ENCODE results near the gene HDAC8. TPM values are rescaled to one million over a fixed set of nuclear protein-coding genes. Genes with fewer than 3 reads are reported as not detected.
"Not testable (repeated sequence)": the region's sequence is repeated elsewhere in the genome, so short reads cannot be mapped to it uniquely, and the experiment has no call there.

Gene HDAC8
- total RNA-seq, 1 experiment from 2014 or later: 26.7 TPM

DNA sequence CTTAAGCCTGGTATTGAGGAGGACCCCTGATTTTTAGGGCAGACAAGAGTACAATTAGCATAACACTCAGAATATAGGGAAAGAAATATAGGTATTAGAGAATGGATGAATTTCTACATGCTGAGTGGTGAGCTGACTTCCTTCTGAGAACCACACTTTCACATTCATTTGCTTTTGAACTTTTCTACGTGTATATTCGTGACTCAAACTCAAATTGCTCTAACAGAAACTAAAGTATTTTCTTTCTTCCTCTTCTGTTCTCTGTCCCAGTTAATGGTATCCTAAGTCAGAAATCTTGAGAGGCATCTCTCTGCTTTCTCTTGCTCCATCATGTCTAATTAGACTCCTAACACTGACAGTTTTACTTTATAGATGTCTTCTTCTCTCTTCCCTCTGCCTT is 163.8 kb downstream of the HDAC8 start:
- TF ChIP-seq, protein P1, sequence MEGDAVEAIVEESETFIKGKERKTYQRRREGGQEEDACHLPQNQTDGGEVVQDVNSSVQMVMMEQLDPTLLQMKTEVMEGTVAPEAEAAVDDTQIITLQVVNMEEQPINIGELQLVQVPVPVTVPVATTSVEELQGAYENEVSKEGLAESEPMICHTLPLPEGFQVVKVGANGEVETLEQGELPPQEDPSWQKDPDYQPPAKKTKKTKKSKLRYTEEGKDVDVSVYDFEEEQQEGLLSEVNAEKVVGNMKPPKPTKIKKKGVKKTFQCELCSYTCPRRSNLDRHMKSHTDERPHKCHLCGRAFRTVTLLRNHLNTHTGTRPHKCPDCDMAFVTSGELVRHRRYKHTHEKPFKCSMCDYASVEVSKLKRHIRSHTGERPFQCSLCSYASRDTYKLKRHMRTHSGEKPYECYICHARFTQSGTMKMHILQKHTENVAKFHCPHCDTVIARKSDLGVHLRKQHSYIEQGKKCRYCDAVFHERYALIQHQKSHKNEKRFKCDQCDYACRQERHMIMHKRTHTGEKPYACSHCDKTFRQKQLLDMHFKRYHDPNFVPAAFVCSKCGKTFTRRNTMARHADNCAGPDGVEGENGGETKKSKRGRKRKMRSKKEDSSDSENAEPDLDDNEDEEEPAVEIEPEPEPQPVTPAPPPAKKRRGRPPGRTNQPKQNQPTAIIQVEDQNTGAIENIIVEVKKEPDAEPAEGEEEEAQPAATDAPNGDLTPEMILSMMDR (IDR thresholded peaks at IDR 0.05; ENCODE audit: unreplicated experiment): no peak
- H3K9me3 Mint-ChIP-seq (ENCODE audit: unreplicated experiment): peaks cover 8% of the 10 kb centered on the region
- no peak for DNase-seq (ENCODE audit: unreplicated experiment)
- CTCF ChIA-PET: no interaction called here
- intact Hi-C loops (cut with micrococcal nuclease): no loop called here
- H3K36me3 Mint-ChIP-seq (ENCODE audit: insufficient read depth, unreplicated experiment): no peaks in the 10 kb centered on the region
- no TSS peak for BruUV-seq (replicated peaks)
- POLR2A ChIA-PET: no interaction called here
- H3K27me3 Mint-ChIP-seq (ENCODE audit: insufficient read depth, unreplicated experiment): peaks cover 64% of the 10 kb centered on the region
- no peak overlapping the region for H3K27ac Mint-ChIP-seq (ENCODE audit: low read depth, unreplicated experiment)
- no peaks in the 10 kb centered on the region for H3K4me1 Mint-ChIP-seq (ENCODE audit: insufficient read depth, unreplicated experiment)
- no peak overlapping the region for H3K4me3 Mint-ChIP-seq (ENCODE audit: unreplicated experiment)

DNA sequence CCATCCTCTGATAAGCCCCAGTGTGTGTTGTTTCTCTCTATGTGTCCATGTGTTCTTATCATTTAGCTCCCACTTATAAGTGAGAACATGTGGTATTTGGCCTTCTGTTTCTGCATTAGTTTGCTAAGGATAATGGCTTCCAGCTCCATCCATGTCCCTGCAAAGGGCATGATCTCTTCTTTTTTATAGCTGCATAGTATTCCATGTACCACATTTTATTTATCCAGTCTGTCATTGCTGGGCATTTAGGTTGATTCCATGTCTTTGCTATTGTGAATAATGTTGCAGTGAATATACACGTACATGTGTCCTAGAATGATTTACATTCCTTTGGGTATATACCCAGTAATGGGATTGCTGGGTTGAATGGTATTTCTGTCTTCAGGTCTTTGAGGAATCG is 167.5 kb downstream of the HDAC8 start:
- H3K4me1 Mint-ChIP-seq (ENCODE audit: insufficient read depth, unreplicated experiment); intact Hi-C loops (cut with micrococcal nuclease); H3K4me3 Mint-ChIP-seq (ENCODE audit: unreplicated experiment); H3K9me3 Mint-ChIP-seq (ENCODE audit: unreplicated experiment); DNase-seq (ENCODE audit: unreplicated experiment); H3K27ac Mint-ChIP-seq (ENCODE audit: low read depth, unreplicated experiment); CTCF ChIA-PET; BruUV-seq (replicated peaks); POLR2A ChIA-PET; H3K36me3 Mint-ChIP-seq (ENCODE audit: insufficient read depth, unreplicated experiment): not testable (repeated sequence)
- H3K27me3 Mint-ChIP-seq (ENCODE audit: insufficient read depth, unreplicated experiment): peaks cover 56% of the 10 kb centered on the region

DNA sequence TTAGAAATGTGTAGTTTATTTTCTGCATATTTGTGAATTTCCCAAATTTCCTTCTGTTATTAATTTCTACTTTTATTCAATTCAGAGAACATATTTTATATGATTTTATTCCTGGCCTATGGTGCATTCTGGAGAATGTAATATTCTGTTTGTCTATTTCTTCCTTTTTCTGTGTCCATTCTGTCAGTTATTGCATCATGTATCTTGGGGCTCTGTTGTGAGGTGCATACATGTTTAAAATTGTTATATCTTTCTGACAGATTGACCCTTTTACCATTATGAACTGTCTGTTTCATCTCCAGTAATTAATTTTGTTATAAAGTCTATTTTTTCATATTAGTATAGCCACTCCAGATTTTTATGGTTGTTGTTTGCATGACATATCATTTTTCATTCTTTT is 170.0 kb downstream of the HDAC8 start:
- H3K9me3 Mint-ChIP-seq (ENCODE audit: unreplicated experiment): peaks cover 8% of the 10 kb centered on the region
- DNase-seq (ENCODE audit: unreplicated experiment): no peak
- TF ChIP-seq, protein P1 (IDR thresholded peaks at IDR 0.05; ENCODE audit: unreplicated experiment): no peak
- intact Hi-C loops (cut with micrococcal nuclease): no loop called here
- no TSS peak for BruUV-seq (replicated peaks)
- peaks cover 51% of the 10 kb centered on the region for H3K27me3 Mint-ChIP-seq (ENCODE audit: insufficient read depth, unreplicated experiment)
- peaks cover 5% of the 10 kb centered on the region for H3K36me3 Mint-ChIP-seq (ENCODE audit: insufficient read depth, unreplicated experiment)
- H3K4me1 Mint-ChIP-seq (ENCODE audit: insufficient read depth, unreplicated experiment): no peaks in the 10 kb centered on the region
- no peak overlapping the region for H3K27ac Mint-ChIP-seq (ENCODE audit: low read depth, unreplicated experiment)
- ChIA-PET POLR2A (no interaction called here), CTCF (no interaction called here)
- H3K4me3 Mint-ChIP-seq (ENCODE audit: unreplicated experiment): no peak overlapping the region

DNA sequence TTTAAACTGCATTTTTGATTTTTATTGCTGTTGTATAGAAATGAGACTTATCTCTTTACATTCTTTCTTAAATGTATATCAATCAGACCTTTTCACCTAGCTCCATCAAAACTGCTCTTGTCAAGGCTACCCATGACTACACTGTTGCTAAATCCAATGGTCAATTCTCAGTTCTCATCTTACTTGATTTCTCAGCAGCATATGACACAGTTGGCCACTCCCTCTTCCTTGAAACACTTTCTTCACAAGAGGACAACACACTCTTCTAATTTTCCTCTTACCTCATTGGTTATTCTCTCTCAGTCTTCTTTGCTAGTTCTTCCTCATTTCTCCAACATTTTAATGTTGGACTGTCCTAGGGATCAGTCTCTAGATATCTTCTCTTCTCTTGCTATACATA is 172.8 kb downstream of the HDAC8 start:
- TF ChIP-seq, protein P1 (IDR thresholded peaks at IDR 0.05; ENCODE audit: unreplicated experiment): no peak
- Mint-ChIP-seq H3K4me3 (ENCODE audit: unreplicated experiment) (no peak overlapping the region), H3K27me3 (ENCODE audit: insufficient read depth, unreplicated experiment) (peaks cover 68% of the 10 kb centered on the region), H3K4me1 (ENCODE audit: insufficient read depth, unreplicated experiment) (peaks cover 4% of the 10 kb centered on the region), H3K36me3 (ENCODE audit: insufficient read depth, unreplicated experiment) (peaks cover 5% of the 10 kb centered on the region), H3K9me3 (ENCODE audit: unreplicated experiment) (no peaks in the 10 kb centered on the region), H3K27ac (ENCODE audit: low read depth, unreplicated experiment) (no peak overlapping the region)
- CTCF ChIA-PET: interaction anchor here (0.5 kb wide), 1 partner anchor 19 kb away, joined by 3 read pairs; no protein-coding TSS in a partner anchor
- POLR2A ChIA-PET: no interaction called here
- no TSS peak for BruUV-seq (replicated peaks)
- intact Hi-C loops (cut with micrococcal nuclease): no loop called here
- DNase-seq (ENCODE audit: unreplicated experiment): no peak

DNA sequence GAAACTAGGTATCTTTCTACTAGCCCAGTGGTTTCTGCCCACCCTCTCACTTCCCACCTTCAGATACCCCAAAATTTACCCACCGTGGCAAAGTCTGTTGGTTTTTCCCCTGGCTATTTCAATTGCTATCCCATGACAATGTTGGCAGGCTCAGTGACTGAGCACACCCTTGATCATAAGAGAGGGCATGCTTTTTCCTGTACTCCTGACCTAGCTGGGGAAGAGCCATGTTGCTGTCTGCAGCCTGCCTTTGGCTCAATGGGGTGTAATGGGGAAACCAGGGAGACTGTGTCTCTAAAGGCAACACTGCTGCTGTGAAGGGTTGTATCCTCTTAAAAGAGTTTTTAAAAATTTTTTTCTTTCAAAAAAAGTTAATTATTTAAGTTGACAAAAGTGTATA is 176.5 kb downstream of the HDAC8 start:
- no TSS peak for BruUV-seq (replicated peaks)
- intact Hi-C loops (cut with micrococcal nuclease): no loop called here
- TF ChIP-seq, protein P1 (IDR thresholded peaks at IDR 0.05; ENCODE audit: unreplicated experiment): no peak
- Mint-ChIP-seq H3K4me1 (ENCODE audit: insufficient read depth, unreplicated experiment) (peaks cover 6% of the 10 kb centered on the region), H3K27me3 (ENCODE audit: insufficient read depth, unreplicated experiment) (peaks cover 91% of the 10 kb centered on the region), H3K27ac (ENCODE audit: low read depth, unreplicated experiment) (no peak overlapping the region), H3K36me3 (ENCODE audit: insufficient read depth, unreplicated experiment) (peaks cover 5% of the 10 kb centered on the region), H3K4me3 (ENCODE audit: unreplicated experiment) (no peak overlapping the region), H3K9me3 (ENCODE audit: unreplicated experiment) (no peaks in the 10 kb centered on the region)
- ChIA-PET CTCF (interaction anchor here (1.3 kb wide), 1 partner anchor 9 kb away, joined by 4 read pairs; no protein-coding TSS in a partner anchor), POLR2A (no interaction called here)
- no peak for DNase-seq (ENCODE audit: unreplicated experiment)
